Measurements from ENCODE around the gene UCHL3.

Gene UCHL3

DNA sequence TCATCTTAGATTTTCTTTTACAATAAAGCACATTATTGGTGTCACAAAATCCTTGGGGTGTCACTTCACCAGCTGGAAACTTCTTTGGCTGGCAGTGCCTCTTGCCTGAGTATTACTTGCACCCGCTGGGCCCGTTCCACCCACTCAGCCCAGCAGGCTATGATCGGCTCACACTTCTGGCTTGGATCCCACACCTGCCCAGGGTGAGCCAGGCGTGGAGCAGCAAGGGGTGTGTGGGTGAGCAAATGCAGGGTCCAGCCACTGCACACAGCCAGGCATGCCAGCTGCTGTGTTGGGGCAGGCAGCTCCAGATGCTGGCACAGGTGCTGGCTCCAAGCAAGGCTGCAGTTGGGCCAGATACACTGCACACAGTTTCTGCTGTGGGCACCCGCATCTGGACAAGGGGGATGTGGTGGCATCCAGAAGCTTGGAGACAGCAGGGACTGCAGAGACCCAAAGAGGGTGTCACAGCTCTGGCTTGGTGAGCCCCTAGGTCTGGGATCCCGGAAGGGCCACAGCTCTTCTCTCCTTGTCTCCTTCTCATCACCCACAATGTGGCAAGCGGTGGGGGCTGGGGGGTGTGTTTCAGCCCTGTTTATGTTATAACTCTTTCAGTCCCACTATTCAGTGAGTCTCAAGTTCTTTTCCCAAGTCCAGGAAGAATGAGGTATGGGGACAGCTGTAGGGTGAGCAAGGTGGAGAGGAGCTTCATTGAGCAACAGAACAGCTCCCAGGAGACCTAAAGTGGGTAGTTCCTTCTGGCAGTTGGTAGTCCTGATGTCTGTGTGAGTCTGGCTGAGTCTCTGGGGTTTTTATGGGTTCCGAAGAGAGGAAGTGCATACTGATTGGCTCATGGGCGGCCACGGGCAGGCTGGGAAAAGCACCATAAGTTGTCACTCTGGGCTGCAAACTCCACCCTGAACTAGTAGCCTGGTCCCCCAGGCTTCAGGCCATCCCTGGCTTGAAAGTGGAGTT is 42.3 kb upstream of the UCHL3 start:
- Histone ChIP-seq H3K4me2 (ENCODE audit: low read length) (no peak overlapping the region), H2AFZ (ENCODE audit: low read length) (no peak overlapping the region)

DNA sequence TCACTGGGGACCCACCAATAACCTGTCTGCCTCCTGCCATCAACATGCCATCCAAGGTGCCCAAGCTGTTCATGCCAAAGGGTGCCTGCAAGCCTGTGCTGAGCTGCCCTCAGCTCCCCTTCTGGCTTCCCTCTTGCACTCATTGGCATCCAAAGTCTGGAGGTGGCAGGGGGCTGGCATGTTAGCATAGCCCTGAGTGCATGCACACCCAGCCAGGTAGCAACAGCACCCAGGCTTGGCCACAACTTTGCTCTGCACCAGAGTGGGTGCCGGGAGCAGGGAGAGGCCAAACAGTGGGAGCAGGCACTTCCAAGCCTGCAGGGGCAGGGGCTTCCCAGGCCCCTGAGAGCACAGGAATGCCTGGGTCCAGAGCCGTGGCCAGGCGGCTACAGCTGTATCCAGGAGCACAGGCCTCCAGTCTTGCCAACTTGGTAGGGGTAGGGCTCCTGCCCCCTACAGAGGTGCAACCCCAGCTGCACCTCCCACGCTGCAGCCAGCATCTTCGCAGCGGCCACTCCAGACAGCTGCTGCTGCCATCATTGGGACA is 41.5 kb upstream of the UCHL3 start:
- H3K36me3 ChIP-seq (ENCODE audit: insufficient read depth, low read length): no peaks in the 10 kb centered on the region
- no peak overlapping the region for H2AFZ ChIP-seq (ENCODE audit: low read length)
- no peaks in the 10 kb centered on the region for H3K79me2 ChIP-seq (ENCODE audit: insufficient read depth, low read length)
- no peak overlapping the region for H3K9ac ChIP-seq (ENCODE audit: low read length)
- H3K27ac ChIP-seq (ENCODE audit: low read depth, low read length, poor library complexity, severe bottlenecking): no peak overlapping the region
- TF ChIP-seq EZH2 (IDR thresholded peaks at IDR 0.05; ENCODE audit: borderline replicate concordance, low read length): no peak
- TF ChIP-seq, protein P1, sequence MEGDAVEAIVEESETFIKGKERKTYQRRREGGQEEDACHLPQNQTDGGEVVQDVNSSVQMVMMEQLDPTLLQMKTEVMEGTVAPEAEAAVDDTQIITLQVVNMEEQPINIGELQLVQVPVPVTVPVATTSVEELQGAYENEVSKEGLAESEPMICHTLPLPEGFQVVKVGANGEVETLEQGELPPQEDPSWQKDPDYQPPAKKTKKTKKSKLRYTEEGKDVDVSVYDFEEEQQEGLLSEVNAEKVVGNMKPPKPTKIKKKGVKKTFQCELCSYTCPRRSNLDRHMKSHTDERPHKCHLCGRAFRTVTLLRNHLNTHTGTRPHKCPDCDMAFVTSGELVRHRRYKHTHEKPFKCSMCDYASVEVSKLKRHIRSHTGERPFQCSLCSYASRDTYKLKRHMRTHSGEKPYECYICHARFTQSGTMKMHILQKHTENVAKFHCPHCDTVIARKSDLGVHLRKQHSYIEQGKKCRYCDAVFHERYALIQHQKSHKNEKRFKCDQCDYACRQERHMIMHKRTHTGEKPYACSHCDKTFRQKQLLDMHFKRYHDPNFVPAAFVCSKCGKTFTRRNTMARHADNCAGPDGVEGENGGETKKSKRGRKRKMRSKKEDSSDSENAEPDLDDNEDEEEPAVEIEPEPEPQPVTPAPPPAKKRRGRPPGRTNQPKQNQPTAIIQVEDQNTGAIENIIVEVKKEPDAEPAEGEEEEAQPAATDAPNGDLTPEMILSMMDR (IDR thresholded peaks at IDR 0.05; ENCODE audit: low read length): no peak
- H3K27me3 ChIP-seq (ENCODE audit: insufficient read depth, low read length): no peaks in the 10 kb centered on the region
- H3K9me3 ChIP-seq (ENCODE audit: low read length): peaks cover 7% of the 10 kb centered on the region
- H3K4me1 ChIP-seq (ENCODE audit: insufficient read depth, low read length, severe bottlenecking): no peaks in the 10 kb centered on the region
- H3K4me3 ChIP-seq (ENCODE audit: low read depth, low read length, poor library complexity, severe bottlenecking): no peak overlapping the region
- no peaks in the 10 kb centered on the region for H3F3A ChIP-seq (ENCODE audit: insufficient read depth, low read length)
- no peaks in the 10 kb centered on the region for H3K9me2 ChIP-seq (ENCODE audit: low read depth, low read length)
- H4K20me1 ChIP-seq (ENCODE audit: insufficient read depth, low read length): no peaks in the 10 kb centered on the region
- H3K4me2 ChIP-seq (ENCODE audit: low read length): no peak overlapping the region

More for the DNA sequence above, 42.3 kb upstream of the UCHL3 start:
- no peak for TF ChIP-seq EZH2 (IDR thresholded peaks at IDR 0.05; ENCODE audit: borderline replicate concordance, low read length)
- TF ChIP-seq, protein P1 (IDR thresholded peaks at IDR 0.05; ENCODE audit: low read length): no peak
- no peak overlapping the region for H3K4me3 ChIP-seq (ENCODE audit: low read depth, low read length, poor library complexity, severe bottlenecking)
- H3K27ac ChIP-seq (ENCODE audit: low read depth, low read length, poor library complexity, severe bottlenecking): no peak overlapping the region
- peaks cover 7% of the 10 kb centered on the region for H3K9me3 ChIP-seq (ENCODE audit: low read length)
- no peaks in the 10 kb centered on the region for H4K20me1 ChIP-seq (ENCODE audit: insufficient read depth, low read length)
- no peaks in the 10 kb centered on the region for H3F3A ChIP-seq (ENCODE audit: insufficient read depth, low read length)
- H3K9ac ChIP-seq (ENCODE audit: low read length): no peak overlapping the region
- H3K36me3 ChIP-seq (ENCODE audit: insufficient read depth, low read length): no peaks in the 10 kb centered on the region
- no peaks in the 10 kb centered on the region for H3K27me3 ChIP-seq (ENCODE audit: insufficient read depth, low read length)
- H3K4me1 ChIP-seq (ENCODE audit: insufficient read depth, low read length, severe bottlenecking): no peaks in the 10 kb centered on the region
- H3K79me2 ChIP-seq (ENCODE audit: insufficient read depth, low read length): no peaks in the 10 kb centered on the region
- H3K9me2 ChIP-seq (ENCODE audit: low read depth, low read length): no peaks in the 10 kb centered on the region

DNA sequence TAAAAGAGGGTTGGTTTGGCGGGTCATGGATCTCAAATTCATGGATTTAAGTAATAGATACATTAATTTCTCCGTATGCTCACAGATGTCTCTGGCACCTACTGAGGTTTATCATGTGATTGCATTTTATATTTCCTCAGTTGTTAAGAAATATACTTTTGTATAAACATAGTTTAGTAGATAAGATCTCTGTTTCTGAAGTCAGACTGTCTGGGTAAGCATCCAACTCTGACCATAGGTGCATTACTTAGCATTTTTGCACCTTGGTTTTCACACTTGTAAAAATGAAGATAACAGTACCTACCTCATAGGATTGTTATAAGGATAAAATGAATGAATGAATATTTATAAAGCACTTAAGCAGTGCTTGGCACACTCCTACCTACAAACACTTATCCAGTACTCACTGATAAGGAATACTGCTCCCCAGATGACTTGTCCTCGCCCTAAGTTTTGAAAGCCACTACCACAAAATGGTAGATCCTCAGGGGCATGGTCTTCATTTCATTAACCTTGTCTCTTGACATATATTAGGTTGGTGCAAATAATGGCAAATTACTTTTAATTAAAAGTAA is 38.5 kb upstream of the UCHL3 start:
- Histone ChIP-seq H3K4me3 (ENCODE audit: low read depth, low read length, poor library complexity, severe bottlenecking) (no peak overlapping the region), H3K4me1 (ENCODE audit: insufficient read depth, low read length, severe bottlenecking) (no peaks in the 10 kb centered on the region), H3F3A (ENCODE audit: insufficient read depth, low read length) (no peaks in the 10 kb centered on the region), H3K9me3 (ENCODE audit: low read length) (peaks cover 4% of the 10 kb centered on the region), H3K9ac (ENCODE audit: low read length) (no peak overlapping the region), H4K20me1 (ENCODE audit: insufficient read depth, low read length) (no peaks in the 10 kb centered on the region), H2AFZ (ENCODE audit: low read length) (no peak overlapping the region), H3K36me3 (ENCODE audit: insufficient read depth, low read length) (no peaks in the 10 kb centered on the region), H3K27me3 (ENCODE audit: insufficient read depth, low read length) (no peaks in the 10 kb centered on the region), H3K9me2 (ENCODE audit: low read depth, low read length) (no peaks in the 10 kb centered on the region), H3K4me2 (ENCODE audit: low read length) (no peak overlapping the region), H3K27ac (ENCODE audit: low read depth, low read length, poor library complexity, severe bottlenecking) (no peak overlapping the region), H3K79me2 (ENCODE audit: insufficient read depth, low read length) (no peaks in the 10 kb centered on the region)
- TF ChIP-seq, protein P1 (IDR thresholded peaks at IDR 0.05; ENCODE audit: low read length): no peak
- TF ChIP-seq EZH2 (IDR thresholded peaks at IDR 0.05; ENCODE audit: borderline replicate concordance, low read length): no peak
